GM19324 (cell line): Measurements from ENCODE around the gene SEMA5A.

Experiments used
- ATAC-seq: cut with Tn5 transposase; IDR thresholded peaks from one replicate; pipeline ENCODE4 v1.9.1; 2021; ENCODE audit warnings: mild to moderate bottlenecking, moderate library complexity; ENCODE audit not compliant: unreplicated experiment, low FRiP score

Gene SEMA5A

DNA sequence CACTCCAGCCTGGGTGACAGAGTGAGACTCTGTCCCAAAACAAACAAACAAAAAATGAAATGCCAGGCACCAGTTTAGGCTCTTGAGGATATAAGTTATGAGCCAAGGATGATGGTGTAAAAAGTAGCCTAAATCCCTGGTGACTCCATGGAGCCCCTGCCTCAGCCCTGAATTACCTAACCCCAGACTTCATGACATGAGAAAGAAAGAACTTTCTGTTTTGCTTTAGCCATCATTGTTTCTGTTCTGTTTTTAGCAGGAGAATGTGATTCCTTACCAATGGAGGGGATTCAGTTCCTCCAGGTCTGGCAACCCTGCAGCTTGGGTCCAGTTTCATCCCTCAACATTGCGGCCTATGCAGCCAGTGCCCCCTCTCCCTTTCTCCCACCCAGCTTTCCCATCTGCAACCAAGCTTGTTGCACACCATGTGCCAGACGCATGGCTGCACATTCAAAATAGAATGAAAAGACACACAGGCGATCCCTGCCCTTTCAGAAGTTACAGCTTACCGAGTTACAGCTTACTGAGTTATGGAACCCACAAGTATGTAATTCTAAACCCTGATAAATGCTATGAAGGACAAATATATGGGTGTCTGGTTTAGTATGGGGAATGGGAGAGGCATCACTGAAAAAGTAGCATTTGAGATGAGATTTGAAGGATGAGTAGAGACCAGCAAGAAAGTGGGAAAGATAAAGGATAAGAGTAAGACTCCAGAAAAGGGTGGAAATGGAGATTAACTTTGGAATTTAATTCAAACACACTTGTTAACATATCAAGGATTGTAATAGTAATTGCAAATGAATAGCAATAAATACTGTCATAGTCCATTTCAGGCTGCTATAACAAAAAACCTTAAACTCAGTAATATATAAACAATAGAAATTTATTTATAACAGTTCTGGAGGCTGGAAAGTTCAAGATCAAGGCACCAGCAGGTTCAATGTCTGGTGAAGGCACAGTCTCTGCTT lies 6.0 kb upstream of the SEMA5A start:
- no peak for ATAC-seq

DNA sequence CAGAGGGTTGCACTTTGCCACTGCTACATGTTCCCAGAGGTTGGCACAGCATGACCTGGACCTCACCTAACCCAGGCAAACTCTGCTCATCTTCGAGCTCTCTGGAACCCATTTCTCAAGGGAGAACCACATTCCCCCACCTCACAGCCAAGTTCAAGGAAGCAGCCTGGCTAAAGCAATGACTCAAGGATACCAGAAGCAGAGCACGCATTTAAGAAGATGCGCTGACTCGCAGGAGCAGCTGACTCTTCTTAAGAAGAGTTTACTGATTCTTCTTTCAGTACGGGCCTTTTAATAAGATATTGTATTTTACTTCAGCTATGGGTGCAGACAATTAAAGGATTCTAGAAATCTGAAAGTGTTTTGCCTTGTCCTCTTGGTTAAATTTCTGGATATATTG lies 4.1 kb upstream of the SEMA5A start:
- ATAC-seq, result no peak

DNA sequence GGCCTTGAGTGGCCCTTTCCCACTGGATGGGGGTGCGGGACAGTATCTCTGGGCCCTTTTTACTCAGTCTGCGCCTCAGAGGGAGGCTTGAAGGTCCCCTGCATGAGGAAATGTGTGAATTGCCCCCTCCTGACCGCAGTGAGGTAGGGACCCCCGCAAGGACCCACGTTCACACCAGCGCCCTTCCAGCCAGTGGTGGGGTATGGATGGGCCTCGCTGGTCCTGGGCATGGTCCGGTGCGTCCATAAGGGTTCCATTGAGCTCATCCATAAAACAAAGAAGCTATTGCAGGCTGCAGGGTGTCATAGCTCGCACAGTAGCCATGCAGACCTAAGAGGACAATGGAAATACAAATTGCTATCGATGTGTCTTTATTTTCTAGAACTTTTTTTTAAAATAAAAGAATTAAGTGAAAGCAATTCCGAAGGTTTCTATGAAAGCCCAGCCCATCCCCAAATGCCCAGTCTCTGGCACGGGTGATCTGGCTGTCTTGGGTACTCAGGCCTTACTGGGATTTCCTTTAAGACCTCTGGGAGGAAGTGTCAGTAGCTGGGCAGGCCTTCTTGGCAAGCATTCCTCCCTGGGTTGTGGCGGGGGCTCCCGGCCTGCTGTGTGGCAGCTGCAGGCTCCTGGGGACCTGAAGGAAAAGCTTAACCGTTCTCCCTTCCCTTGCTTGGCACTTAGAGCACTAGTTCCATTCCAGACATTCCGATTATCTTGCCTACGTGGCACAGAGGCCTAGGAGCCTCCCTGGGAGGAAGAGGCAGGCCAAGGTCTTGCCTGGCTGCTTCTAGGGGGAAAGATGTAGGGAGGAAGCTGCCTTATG lies 1.5 kb upstream of the SEMA5A start:
- no peak for ATAC-seq

DNA sequence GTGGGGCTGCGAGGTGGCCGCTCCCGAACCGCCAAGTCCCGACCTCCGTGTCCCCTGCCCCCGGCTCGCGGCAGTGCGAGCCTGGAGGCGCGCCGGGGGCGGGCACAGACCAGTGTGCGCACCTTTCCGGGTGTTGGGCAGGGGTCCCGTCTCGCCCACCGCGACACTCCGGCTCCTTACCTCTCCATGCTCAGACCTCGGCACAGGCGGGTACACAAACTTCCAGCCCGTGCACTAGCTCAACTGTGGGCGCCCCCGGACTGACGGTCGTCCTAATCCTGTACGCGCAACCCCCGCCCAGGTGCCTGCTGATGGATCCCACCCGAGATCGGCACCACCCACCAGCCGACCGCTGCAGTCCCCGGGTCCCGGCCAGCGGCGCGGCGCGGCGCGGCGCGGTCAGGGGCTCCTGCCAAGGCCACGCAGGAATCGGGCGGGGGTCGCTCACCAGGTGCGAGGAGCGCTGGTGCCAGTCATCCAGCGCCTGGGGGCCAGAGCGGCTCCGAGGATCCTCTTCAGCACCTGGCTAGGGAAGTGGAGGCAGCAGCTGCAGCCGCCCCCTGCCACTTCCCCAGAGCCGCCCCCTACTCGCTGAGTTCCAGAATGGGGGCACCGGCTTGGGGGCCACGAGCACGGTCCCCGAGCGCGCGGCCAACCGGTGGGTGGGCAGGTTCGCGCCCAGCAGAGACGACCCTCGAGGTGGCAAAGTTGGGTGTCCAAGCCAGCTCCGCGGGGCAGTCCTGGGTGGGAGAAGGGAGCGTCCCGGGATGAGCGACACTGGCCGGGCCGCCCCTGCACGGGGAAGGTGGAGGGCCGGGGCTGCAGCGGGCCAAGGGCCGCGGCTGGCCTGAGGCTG lies 511 bp downstream of the SEMA5A start:
- ATAC-seq, result no peak

DNA sequence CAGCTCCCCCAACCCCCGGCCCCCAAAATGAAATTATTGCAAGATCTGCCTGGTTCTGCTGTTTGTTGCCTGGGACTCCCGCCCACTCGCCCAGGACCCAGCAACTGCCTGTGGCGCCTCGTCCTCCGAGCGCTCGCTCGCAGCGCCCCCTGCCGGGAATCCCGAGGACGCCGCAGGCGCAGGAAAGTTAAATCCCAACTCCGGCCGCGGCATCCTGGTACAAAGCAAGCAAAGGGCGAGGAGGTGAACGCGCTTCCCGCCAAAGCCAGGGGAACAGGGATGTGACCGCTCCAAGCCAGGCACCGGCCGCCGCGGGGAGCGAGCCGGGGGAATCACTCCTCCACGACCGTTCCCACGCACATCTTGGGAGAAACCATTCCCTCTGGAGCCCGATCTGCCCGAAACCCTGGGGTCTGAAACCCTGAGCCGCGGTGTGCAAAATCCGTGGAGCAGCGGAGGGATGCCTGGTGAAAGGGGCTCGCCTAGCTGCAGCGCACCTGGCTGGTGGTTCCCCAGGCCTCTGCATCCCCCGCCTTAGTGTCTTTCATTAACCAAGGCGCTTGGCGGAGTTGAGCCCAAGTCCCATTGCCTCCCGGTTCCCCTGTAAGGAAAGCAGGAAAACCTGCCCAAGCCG lies 1.3 kb downstream of the SEMA5A start:
- no peak for ATAC-seq

DNA sequence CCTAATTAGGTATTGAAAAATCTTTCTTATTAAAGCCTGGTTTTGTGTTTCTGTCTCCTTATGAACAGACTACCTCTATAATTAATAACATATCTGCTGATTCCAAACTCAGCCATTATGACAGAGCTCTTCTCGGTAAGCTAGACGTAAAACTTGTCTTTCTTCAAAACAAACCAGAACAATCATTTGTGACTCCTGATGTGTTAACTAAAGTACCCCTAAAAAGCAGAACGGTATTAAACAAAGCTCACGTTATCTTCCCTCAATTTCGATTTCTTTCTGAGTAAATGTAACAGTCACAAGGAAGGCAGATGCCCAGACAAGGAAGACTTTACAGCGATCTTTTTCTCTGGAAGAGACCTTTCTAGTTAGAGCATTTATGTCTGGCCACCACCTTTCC lies 1.8 kb downstream of the SEMA5A start:
- ATAC-seq, result no peak

DNA sequence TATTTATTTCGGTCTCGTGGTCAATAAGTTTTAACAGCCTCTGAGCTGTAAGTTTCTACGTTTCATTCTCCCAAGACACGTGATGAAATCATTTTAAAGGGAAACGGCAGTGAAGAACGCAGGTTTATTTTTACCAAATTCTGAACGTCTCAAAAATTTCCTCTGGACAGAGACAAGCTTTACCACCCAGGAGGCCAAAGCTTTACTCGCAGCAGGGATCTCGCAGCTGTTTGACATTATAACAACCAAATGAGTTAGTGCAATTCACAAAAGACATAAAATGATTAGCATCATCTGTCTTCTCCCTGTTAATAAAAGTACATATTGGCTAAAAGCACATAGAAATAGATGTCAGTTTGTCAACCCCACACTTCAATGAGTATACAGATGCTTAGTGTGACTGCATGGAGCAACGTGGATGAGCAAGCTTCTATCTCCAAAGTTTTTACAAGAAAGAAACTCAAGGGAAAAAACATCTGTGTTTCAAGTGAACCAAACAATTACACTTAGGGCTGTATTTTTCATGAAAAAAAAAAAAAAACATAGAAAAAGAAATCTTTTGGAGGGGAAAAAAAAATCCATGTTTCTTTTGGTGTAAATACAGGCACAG lies 2.5 kb downstream of the SEMA5A start:
- no peak for ATAC-seq

DNA sequence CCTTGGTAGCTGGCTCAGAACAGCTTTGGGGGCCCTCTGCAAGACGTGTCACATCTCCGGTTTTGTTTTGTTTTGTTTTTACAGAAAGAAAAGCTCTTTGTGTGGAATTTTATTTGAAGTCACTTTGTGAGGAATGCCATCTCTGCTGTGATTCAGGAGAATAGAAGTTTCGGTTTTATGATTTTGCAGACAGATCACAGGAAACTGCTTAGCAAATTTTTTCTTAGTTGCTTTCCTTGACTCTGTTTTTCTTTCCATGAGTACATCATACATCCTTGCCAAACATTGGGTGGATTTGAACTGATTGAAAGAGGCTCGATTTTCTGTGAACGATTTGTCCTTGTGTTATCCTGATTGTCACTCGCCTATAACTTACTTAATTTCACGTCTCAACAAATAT lies 5.1 kb downstream of the SEMA5A start:
- ATAC-seq, result no peak

DNA sequence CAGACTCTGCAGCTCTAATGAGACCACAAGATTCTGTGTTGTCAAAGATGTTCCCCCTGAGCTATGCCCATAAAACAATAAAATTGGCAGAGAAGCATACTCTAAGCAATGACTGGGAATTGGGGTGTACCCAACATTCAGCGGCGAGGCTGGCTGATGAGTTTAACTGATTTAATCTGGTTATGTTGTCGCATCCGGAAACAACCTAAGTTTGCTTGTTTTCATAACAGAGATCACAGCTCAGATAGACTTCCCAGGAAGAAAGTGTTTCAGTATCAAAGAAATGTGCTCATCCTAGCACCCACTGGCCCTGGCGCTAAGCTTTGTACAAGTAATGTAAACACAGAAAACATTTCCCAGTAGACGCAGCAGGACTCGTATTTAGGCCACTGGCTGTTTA lies 7.4 kb downstream of the SEMA5A start:
- no peak for ATAC-seq

DNA sequence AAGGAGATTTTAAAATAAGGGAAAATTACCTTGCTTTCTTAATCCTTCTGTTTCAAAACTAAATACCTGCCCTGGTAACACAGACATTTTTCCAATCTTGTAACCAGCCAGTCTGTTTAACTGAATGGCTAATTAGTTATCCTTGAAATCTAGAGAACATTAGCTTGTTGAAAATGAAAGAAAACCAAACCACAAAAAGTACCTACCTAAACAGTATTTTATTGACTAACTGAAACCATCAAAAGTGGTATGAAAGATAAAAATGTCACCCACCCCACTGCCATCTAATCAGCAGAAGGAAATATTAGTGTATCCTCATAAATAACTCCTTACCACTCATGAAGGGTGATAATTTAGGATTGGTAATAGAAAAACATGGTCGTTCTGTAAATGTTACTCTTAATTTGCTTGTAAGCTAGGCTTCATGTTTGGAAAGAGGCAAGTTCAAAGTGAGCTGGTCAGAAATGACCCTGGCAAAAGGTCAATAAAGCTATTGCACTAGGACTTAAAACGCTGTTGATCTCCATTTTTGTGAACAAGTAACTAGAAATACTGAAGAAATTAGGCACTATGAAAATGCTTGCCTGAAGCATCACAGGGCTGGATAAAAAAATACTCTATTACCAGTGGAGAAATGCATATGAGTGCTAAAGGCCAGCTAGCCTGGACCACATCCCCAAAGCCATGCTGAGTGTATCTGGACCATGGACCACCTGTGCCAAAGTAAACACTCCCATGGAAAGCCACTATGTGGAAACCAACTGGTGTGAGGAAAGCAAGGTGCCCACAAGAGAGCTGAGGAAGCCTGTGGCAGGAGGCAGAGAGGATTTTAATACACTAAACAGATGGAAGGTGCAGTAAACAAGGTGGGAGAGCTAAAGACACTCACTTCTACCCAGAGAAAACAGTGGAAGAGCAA lies 8.4 kb downstream of the SEMA5A start:
- no peak for ATAC-seq

DNA sequence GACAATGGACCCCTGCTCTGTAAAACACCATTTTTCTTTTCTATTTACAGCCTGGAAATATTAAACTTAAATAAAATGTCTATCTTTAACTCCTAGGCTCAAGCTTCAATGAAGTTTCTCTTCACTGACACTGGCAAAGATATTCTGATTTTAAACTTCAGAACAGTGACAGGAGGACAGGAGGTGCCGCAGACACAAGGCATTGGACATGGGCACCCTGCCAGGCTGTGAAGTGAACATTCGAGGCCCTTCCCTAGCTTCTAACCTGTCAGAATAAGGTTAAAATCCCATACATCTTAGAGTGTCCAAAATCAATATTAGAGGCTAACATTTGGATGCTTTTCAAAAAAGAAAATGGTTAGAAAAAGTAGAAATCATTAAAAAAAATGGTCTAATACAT lies 9.2 kb downstream of the SEMA5A start:
- ATAC-seq, result no peak

DNA sequence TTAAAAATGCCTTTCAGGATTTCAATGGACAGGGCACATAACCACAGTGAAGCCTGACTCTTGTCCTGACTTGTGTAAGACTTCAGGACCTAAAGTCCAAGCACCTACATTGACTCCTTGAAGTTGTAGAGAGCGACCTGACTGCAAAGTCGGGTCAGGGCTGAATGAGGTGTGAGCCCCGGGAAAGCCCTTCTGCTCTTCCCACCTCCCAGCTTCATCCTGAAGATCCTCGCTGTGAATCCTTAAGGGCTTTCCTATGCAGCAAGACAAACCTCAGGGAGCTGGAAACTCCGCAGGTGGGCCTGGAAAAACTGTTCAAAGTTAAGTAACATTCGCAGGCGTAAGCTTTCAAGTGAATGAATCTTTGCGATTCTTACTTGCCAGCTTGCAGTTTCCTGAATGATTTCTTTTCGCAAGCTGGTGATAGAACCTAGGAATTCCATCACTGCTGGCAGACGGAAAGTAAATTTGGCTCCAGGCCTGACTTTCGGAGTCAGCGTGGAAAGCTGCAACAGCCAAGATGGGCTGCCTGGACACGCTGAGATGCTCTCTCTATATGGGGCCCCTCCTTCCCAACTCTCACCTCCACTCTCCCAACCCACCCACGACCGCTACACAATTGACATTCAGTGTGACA lies 10.9 kb downstream of the SEMA5A start:
- ATAC-seq, result no peak

DNA sequence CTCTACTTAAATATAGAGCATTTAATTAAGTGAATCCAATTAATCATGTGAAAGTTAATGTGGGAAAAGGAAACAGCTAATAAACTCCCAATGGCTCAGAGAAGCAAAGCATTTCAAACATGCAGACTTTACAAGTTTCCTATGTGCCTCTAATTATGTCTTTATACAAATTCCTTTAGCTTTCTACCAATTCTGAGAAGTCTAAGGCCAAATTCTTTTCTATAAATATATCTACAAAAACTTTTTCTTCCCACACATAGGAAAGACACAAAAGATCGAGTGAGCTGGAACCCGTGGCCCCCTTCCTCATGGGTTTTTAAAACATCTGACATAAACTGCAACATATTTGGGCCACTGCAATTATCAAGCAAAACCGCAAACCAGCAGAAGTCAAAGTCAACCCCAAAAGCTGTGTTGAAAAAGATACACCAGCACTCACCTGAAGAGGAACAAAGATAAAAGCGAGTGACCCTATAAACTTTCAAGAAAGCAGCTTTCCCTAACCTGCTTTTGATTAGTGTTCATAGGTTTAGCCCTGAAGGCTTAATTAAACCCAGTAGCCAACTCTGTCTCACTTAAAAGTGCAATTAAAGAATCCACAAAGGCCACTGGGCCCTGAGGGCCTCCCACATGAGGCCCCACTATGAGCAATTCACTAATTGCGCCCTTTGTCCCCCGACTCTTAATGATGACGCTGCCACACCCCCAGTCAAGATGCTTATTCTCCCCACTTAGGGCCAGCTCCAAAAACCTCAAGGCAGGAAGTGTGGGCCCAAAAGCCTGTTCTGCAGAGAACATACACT lies 12.1 kb downstream of the SEMA5A start:
- ATAC-seq, result no peak

DNA sequence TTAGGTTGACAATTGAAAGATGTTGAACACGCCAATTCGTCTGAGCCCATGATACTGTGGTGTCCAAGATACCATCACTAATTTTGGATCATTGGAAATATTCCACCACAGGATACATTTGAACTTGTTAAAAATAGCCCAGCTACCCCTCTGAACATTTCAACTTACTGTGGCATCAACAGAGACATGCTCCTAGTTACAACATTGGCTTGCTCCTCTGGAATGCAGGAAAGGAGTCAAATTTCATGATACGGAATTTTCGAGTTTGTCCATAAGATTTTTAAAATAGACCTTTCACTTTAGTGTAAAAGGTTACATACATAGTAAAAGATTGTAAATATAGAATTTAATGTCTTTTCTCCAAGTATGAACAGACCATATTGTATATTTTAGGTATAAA lies 12.8 kb downstream of the SEMA5A start:
- no peak for ATAC-seq

DNA sequence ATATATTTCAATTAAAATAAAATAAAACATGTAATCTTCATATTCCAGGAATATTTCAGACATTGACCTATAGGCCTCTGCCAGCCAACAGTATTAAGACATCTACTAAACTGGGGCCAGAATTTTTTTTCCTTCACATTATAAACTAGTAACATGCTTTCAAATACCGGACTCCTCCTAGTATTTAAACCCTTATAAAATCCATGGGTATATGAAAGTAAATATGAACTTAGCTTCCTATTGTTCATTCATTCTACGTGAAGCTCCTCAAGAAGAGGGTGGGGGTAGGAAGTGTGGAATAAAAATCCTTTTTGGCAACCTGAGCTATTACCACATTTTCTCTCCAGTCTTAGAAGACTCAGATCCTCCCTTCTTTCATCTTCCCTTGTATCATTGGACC lies 16.4 kb downstream of the SEMA5A start:
- ATAC-seq, result no peak

DNA sequence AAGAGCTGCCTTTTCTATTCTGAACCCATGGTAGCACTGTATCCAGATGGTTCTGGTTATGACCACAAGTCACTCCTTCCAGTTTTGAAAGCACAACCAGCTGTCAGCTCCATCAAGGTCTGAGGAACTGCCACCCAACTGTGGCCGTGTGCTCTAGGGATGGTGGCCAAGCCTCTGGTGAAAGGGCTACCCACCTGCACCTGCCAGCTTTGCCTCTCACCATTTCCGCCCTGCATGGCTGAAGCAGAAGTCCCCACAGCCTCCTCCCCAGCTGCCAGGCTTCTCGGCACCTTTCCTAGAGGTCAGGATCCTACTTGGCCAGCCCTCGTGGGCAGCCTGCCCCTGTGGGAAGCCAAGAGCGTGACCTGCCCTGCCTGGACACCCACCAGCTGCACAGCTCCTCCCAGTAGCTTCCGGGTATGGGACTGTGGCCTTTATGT lies 16.8 kb downstream of the SEMA5A start:
- ATAC-seq, result no peak

DNA sequence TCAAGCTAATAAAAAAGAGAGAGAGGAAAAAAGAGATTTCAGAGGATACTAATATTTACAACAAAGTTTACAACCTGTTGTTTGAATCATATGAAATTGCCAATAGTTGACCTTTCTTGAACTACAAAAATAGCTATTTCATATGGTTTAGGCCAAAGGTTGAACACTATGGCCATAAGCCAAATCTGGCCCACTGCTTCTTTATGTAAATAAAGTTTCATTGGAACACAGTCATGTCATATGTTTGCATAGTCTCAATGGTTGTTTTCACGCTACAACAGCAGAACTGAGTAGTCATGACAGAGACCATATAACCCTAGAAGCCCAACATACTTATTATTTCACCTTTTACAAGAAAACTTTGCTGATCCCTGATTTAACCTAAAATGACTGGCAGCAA lies 20.9 kb downstream of the SEMA5A start:
- ATAC-seq, result no peak
